Measurements from ENCODE around the gene PSMB2.

PSMB2 gene

GRCh38 chr1:35574125-35574654, 67.1 kb downstream of the PSMB2 start:
- Histone ChIP-seq H2AFZ (ENCODE audit: insufficient read depth, low read length, poor library complexity) (peak overlapping the region; percentile 28), H2BK120ac (ENCODE audit: insufficient read depth, low read length, poor library complexity) (peak overlapping the region; percentile 79), H2AK5ac (ENCODE audit: low read length) (peak overlapping the region; percentile 61), H3K9ac (ENCODE audit: low read length) (no peak overlapping the region), H3K27me3 (ENCODE audit: insufficient read depth, low read length) (peaks cover 5% of the 10 kb centered on the region), H3K4ac (ENCODE audit: low read depth, low read length) (peak overlapping the region; percentile 32), H3K79me2 (ENCODE audit: control insufficient read depth, insufficient read depth, low read length, poor library complexity) (peaks cover 17% of the 10 kb centered on the region), H3K79me1 (ENCODE audit: low read length) (peaks cover 46% of the 10 kb centered on the region), H3K18ac (ENCODE audit: low read length) (peak overlapping the region; percentile 90), H3K4me1 (ENCODE audit: control insufficient read depth in 1 of 2, insufficient read depth in 2 of 2, low read length in 2 of 2) (peaks cover 59 to 64% of the 10 kb centered on the region in 2 experiments), H3K9me3 (ENCODE audit: insufficient read depth, low read depth, low read length) (no peaks in the 10 kb centered on the region), H3K23ac (ENCODE audit: low read length) (no peak overlapping the region), H3K4me3 (ENCODE audit: low read depth, low read length) (peak overlapping the region; percentile 78), H3K36me3 (ENCODE audit: control insufficient read depth in 1 of 2, insufficient read depth in 2 of 2, low read length in 2 of 2) (no peaks in the 10 kb centered on the region), H2BK5ac (ENCODE audit: low read depth, low read length, poor library complexity) (no peak overlapping the region), H4K91ac (ENCODE audit: low read depth, low read length) (peak overlapping the region; percentile 64), H3K4me2 (ENCODE audit: low read length) (peak overlapping the region; percentile 82), H2BK12ac (ENCODE audit: low read length) (peak overlapping the region; percentile 34), H4K12ac (ENCODE audit: low read depth, low read length) (peak overlapping the region; percentile 56), H4K8ac (ENCODE audit: low read depth, low read length) (peak overlapping the region; percentile 74), H3K14ac (ENCODE audit: low read length) (peak overlapping the region; percentile 86), H3K27ac (ENCODE audit: low read depth, low read length) (peak overlapping the region; percentile 72)
- DNase-seq, result no peak
- no CpG with 5 or more reads among the region's 48 CpGs for WGBS (ENCODE audit: extremely low coverage, insufficient coverage, insufficient read length)

- H3K23ac ChIP-seq (ENCODE audit: low read length), result no peak within 1 kb of the TSS
- no peaks in the 10 kb centered on the region for H3K36me3 ChIP-seq (ENCODE audit: control insufficient read depth in 1 of 2, insufficient read depth in 2 of 2, low read length in 2 of 2)
- peak within 1 kb of the TSS; percentile 64 for H4K91ac ChIP-seq (ENCODE audit: low read depth, low read length)
- H2BK120ac ChIP-seq (ENCODE audit: insufficient read depth, low read length, poor library complexity), result peak within 1 kb of the TSS; percentile 79
- no peak within 1 kb of the TSS for H3K27ac ChIP-seq (ENCODE audit: low read depth, low read length)
- peak within 1 kb of the TSS; percentile 18 for H2BK5ac ChIP-seq (ENCODE audit: low read depth, low read length, poor library complexity)
- peak within 1 kb of the TSS; percentile 56 for H4K12ac ChIP-seq (ENCODE audit: low read depth, low read length)
- peaks cover 46% of the 10 kb centered on the region for H3K79me1 ChIP-seq (ENCODE audit: low read length)
- peak within 1 kb of the TSS; percentile 90 for H3K18ac ChIP-seq (ENCODE audit: low read length)
- peaks cover 58 to 63% of the 10 kb centered on the region in 2 experiments for H3K4me1 ChIP-seq (ENCODE audit: control insufficient read depth in 1 of 2, insufficient read depth in 2 of 2, low read length in 2 of 2)
- WGBS (ENCODE audit: extremely low coverage, insufficient coverage, insufficient read length), result no CpG with 5 or more reads among the region's 95 CpGs
- H3K9me3 ChIP-seq (ENCODE audit: insufficient read depth, low read depth, low read length), result no peaks in the 10 kb centered on the region
- H3K4me3 ChIP-seq (ENCODE audit: low read depth, low read length), result peak within 1 kb of the TSS; percentile 78
- peak within 1 kb of the TSS; percentile 67 for H3K9ac ChIP-seq (ENCODE audit: low read length)
- peak within 1 kb of the TSS; percentile 53 for H2AFZ ChIP-seq (ENCODE audit: insufficient read depth, low read length, poor library complexity)
- H3K4ac ChIP-seq (ENCODE audit: low read depth, low read length), result peak within 1 kb of the TSS; percentile 41
- H3K4me2 ChIP-seq (ENCODE audit: low read length), result peak within 1 kb of the TSS; percentile 82
- peak; percentile 23 to 50 for DNase-seq
- peak within 1 kb of the TSS; percentile 74 for H4K8ac ChIP-seq (ENCODE audit: low read depth, low read length)
- peak within 1 kb of the TSS; percentile 86 for H3K14ac ChIP-seq (ENCODE audit: low read length)
- peaks cover 5% of the 10 kb centered on the region for H3K27me3 ChIP-seq (ENCODE audit: insufficient read depth, low read length)
- peak within 1 kb of the TSS; percentile 25 for H2AK5ac ChIP-seq (ENCODE audit: low read length)
- peaks cover 17% of the 10 kb centered on the region for H3K79me2 ChIP-seq (ENCODE audit: control insufficient read depth, insufficient read depth, low read length, poor library complexity)
- peak within 1 kb of the TSS; percentile 71 for H2BK12ac ChIP-seq (ENCODE audit: low read length)
Measured at GRCh38 chr1:35573198-35574124, 67.9 kb downstream of the PSMB2 start, which contains the start of gene TFAP2E. TFAP2E (plus strand) TSS chr1:35573314; CDS start chr1:35573578, 264 bp downstream.

GRCh38 chr1:35572296-35572695, 69.0 kb downstream of the PSMB2 start:
- H3K27ac ChIP-seq (ENCODE audit: low read depth, low read length), result no peak overlapping the region
- H3K4me3 ChIP-seq (ENCODE audit: low read depth, low read length), result no peak overlapping the region
- no peak overlapping the region for H2BK5ac ChIP-seq (ENCODE audit: low read depth, low read length, poor library complexity)
- H3K23ac ChIP-seq (ENCODE audit: low read length), result no peak overlapping the region
- H4K8ac ChIP-seq (ENCODE audit: low read depth, low read length), result no peak overlapping the region
- WGBS (ENCODE audit: extremely low coverage, insufficient coverage, insufficient read length), result no CpG with 5 or more reads among the region's 2 CpGs
- no peak overlapping the region for H2AK5ac ChIP-seq (ENCODE audit: low read length)
- peaks cover 5% of the 10 kb centered on the region for H3K27me3 ChIP-seq (ENCODE audit: insufficient read depth, low read length)
- H4K12ac ChIP-seq (ENCODE audit: low read depth, low read length), result no peak overlapping the region
- no peaks in the 10 kb centered on the region for H3K36me3 ChIP-seq (ENCODE audit: control insufficient read depth in 1 of 2, insufficient read depth in 2 of 2, low read length in 2 of 2)
- no peak overlapping the region for H3K4me2 ChIP-seq (ENCODE audit: low read length)
- DNase-seq, result no peak
- no peak overlapping the region for H3K18ac ChIP-seq (ENCODE audit: low read length)
- no peak overlapping the region for H4K91ac ChIP-seq (ENCODE audit: low read depth, low read length)
- no peak overlapping the region for H3K9ac ChIP-seq (ENCODE audit: low read length)
- H3K14ac ChIP-seq (ENCODE audit: low read length), result no peak overlapping the region
- H3K4me1 ChIP-seq (ENCODE audit: control insufficient read depth in 1 of 2, insufficient read depth in 2 of 2, low read length in 2 of 2), result peaks cover 49 to 55% of the 10 kb centered on the region in 2 experiments
- no peak overlapping the region for H3K4ac ChIP-seq (ENCODE audit: low read depth, low read length)
- no peak overlapping the region for H2BK120ac ChIP-seq (ENCODE audit: insufficient read depth, low read length, poor library complexity)
- H2BK12ac ChIP-seq (ENCODE audit: low read length), result peak overlapping the region; percentile 47
- H3K79me2 ChIP-seq (ENCODE audit: control insufficient read depth, insufficient read depth, low read length, poor library complexity), result peaks cover 15% of the 10 kb centered on the region
- no peak overlapping the region for H2AFZ ChIP-seq (ENCODE audit: insufficient read depth, low read length, poor library complexity)
- no peaks in the 10 kb centered on the region for H3K9me3 ChIP-seq (ENCODE audit: insufficient read depth, low read depth, low read length)
- H3K79me1 ChIP-seq (ENCODE audit: low read length), result peaks cover 40% of the 10 kb centered on the region

GRCh38 chr1:35571263-35571662, 70.1 kb downstream of the PSMB2 start:
- Histone ChIP-seq H4K8ac (ENCODE audit: low read depth, low read length) (no peak overlapping the region), H4K91ac (ENCODE audit: low read depth, low read length) (peak overlapping the region; percentile 19), H3K4me1 (ENCODE audit: control insufficient read depth in 1 of 2, insufficient read depth in 2 of 2, low read length in 2 of 2) (peaks cover 39 to 45% of the 10 kb centered on the region in 2 experiments), H3K9ac (ENCODE audit: low read length) (no peak overlapping the region), H3K27ac (ENCODE audit: low read depth, low read length) (no peak overlapping the region), H2AK5ac (ENCODE audit: low read length) (peak overlapping the region; percentile 54), H3K4me2 (ENCODE audit: low read length) (no peak overlapping the region), H2BK12ac (ENCODE audit: low read length) (no peak overlapping the region), H3K9me3 (ENCODE audit: insufficient read depth, low read depth, low read length) (no peaks in the 10 kb centered on the region), H2BK120ac (ENCODE audit: insufficient read depth, low read length, poor library complexity) (no peak overlapping the region), H4K12ac (ENCODE audit: low read depth, low read length) (no peak overlapping the region), H2BK5ac (ENCODE audit: low read depth, low read length, poor library complexity) (no peak overlapping the region), H3K18ac (ENCODE audit: low read length) (no peak overlapping the region), H3K4me3 (ENCODE audit: low read depth, low read length) (no peak overlapping the region), H3K23ac (ENCODE audit: low read length) (no peak overlapping the region), H3K79me1 (ENCODE audit: low read length) (peaks cover 30% of the 10 kb centered on the region), H2AFZ (ENCODE audit: insufficient read depth, low read length, poor library complexity) (no peak overlapping the region), H3K4ac (ENCODE audit: low read depth, low read length) (no peak overlapping the region), H3K27me3 (ENCODE audit: insufficient read depth, low read length) (peaks cover 5% of the 10 kb centered on the region), H3K79me2 (ENCODE audit: control insufficient read depth, insufficient read depth, low read length, poor library complexity) (peaks cover 9% of the 10 kb centered on the region), H3K14ac (ENCODE audit: low read length) (no peak overlapping the region), H3K36me3 (ENCODE audit: control insufficient read depth in 1 of 2, insufficient read depth in 2 of 2, low read length in 2 of 2) (peaks cover 0 to 4% of the 10 kb centered on the region in 2 experiments)
- DNase-seq, result no peak
- WGBS (ENCODE audit: extremely low coverage, insufficient coverage, insufficient read length), result no CpG with 5 or more reads among the region's 8 CpGs
